Measurements from ENCODE around the gene RAX.

- TF ChIP-seq, protein P1, sequence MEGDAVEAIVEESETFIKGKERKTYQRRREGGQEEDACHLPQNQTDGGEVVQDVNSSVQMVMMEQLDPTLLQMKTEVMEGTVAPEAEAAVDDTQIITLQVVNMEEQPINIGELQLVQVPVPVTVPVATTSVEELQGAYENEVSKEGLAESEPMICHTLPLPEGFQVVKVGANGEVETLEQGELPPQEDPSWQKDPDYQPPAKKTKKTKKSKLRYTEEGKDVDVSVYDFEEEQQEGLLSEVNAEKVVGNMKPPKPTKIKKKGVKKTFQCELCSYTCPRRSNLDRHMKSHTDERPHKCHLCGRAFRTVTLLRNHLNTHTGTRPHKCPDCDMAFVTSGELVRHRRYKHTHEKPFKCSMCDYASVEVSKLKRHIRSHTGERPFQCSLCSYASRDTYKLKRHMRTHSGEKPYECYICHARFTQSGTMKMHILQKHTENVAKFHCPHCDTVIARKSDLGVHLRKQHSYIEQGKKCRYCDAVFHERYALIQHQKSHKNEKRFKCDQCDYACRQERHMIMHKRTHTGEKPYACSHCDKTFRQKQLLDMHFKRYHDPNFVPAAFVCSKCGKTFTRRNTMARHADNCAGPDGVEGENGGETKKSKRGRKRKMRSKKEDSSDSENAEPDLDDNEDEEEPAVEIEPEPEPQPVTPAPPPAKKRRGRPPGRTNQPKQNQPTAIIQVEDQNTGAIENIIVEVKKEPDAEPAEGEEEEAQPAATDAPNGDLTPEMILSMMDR (optimal IDR thresholded peaks at IDR 0.05 in 1 of 3, IDR thresholded peaks at IDR 0.05 in 1 of 3, conservative IDR thresholded peaks at IDR 0.05 in 1 of 3; ENCODE audit: extremely low read depth in 1 of 3, insufficient read depth in 2 of 3, low read length in 3 of 3), result no peak
- no peak for TF ChIP-seq EZH2 (IDR thresholded peaks at IDR 0.05; ENCODE audit: low read length)
Measured at GRCh38 chr18:59233017-59233410, 40.2 kb downstream of the RAX start.

Data from keratinocyte (primary cell).